ENCODE data around the gene NR6A1. TPM values are rescaled to one million over a fixed set of nuclear protein-coding genes. Genes with fewer than 3 reads are reported as not detected.
A peak's percentile ranks its signal among the peaks of the same experiment; 100 is the strongest.

NR6A1 gene
- total and polyA plus RNA-seq, 2 of the 13 experiments (the other 11 are each of a cell fraction or from before 2014, with no cell fraction given): 28.1 to 31.5 TPM

GRCh38 chr9:124521142-124521541, 250.0 kb downstream of the NR6A1 start:
- DNase-seq (ENCODE audit: low spot score) (no peak), ATAC-seq (peak; percentile 13; the same call in 2 of the 3 replicates), FAIRE-seq (no peak)
- no peaks in the 10 kb centered on the region for H3K27me3 ChIP-seq (ENCODE audit: control insufficient read depth in 1 of 2, insufficient read depth in 2 of 2, low read length in 2 of 2)
- peaks cover 42% of the 10 kb centered on the region for H3K4me1 ChIP-seq (ENCODE audit: insufficient read depth, low read length)
- peak overlapping the region; percentile 59 for H3K9ac ChIP-seq (ENCODE audit: insufficient read depth, low read depth, low read length)
- POLR2A ChIA-PET: interaction anchor here (0.9 to 3.6 kb wide), 5 partner anchors 9 to 46 kb away, joined by 3 to 21 read pairs (median 6); no protein-coding TSS in a partner anchor
- no peaks in the 10 kb centered on the region for H3K79me2 ChIP-seq (ENCODE audit: insufficient read depth, low read length)
- no peak overlapping the region for H3K4me3 ChIP-seq (replicated peaks in 1 of 3; ENCODE audit: insufficient read depth in 1 of 3, low read depth in 2 of 3, low read length in 3 of 3)
- peak; percentile 56; the same call in 1 of the 2 replicates for TF ChIP-seq ZNF687 (CRISPR knock-in tag; IDR thresholded peaks at IDR 0.05)
- no peak for TF ChIP-seq ATF5 (CRISPR knock-in tag; IDR thresholded peaks at IDR 0.05; ENCODE audit: low read depth)
- peak; percentile 34; the same call in 1 of the 2 replicates for TF ChIP-seq ZBTB38 (CRISPR knock-in tag; IDR thresholded peaks at IDR 0.05)
- TF ChIP-seq SMARCE1 (IDR thresholded peaks at IDR 0.05; ENCODE audit: borderline replicate concordance): no peak
- TF ChIP-seq DMAP1 (CRISPR knock-in tag; IDR thresholded peaks at IDR 0.05): no peak
- peak overlapping the region; percentile 82; the same call in 1 of the 2 replicates for H3K4me2 ChIP-seq (ENCODE audit: low read depth, low read length)
- H3K36me3 ChIP-seq (replicated peaks in 1 of 2; ENCODE audit: control insufficient read depth in 1 of 2, insufficient read depth in 2 of 2, low read length in 2 of 2): peaks cover 7 to 20% of the 10 kb centered on the region in 2 experiments
- intact Hi-C loops (cut with micrococcal nuclease; ENCODE audit: unreplicated experiment) (no loop called here), in situ Hi-C loops (cut with HindIII; ENCODE audit: extremely low pct_ligation_motif_present, low pct_unique_long_range_greater_than_20kb) (no loop called here)
- WGBS (ENCODE audit: low lambda C conversion rate): 90% methylated on average over 3 of the region's 3 CpGs
- peak overlapping the region; percentile 99 for H3K27ac ChIP-seq (ENCODE audit: extremely low read length, insufficient read depth, low read length)
- no TSS peak for BruUV-seq (replicated peaks)
- CTCF ChIA-PET (ENCODE audit: low intra/inter-chr PET ratio, low total read pairs): no interaction called here
- no peaks in the 10 kb centered on the region for H4K20me1 ChIP-seq (ENCODE audit: insufficient read depth, low read length)
- H3K9me3 ChIP-seq (ENCODE audit: low read length): no peaks in the 10 kb centered on the region
- no peak overlapping the region for H2AFZ ChIP-seq (ENCODE audit: low read length)
